CD4-positive, alpha-beta T cell treated with Interleukin-15 for 1 hour (primary cell): ENCODE measurements around the gene ARFIP1.

Source experiments
- DNase-seq: peaks from one replicate; pipeline ENCODE4 v3.0.0-alpha.2; 2020

ARFIP1 gene

GRCh38 chr4:152901205-152901604 lies 121.5 kb downstream of the ARFIP1 start:
- no peak for DNase-seq

DNA sequence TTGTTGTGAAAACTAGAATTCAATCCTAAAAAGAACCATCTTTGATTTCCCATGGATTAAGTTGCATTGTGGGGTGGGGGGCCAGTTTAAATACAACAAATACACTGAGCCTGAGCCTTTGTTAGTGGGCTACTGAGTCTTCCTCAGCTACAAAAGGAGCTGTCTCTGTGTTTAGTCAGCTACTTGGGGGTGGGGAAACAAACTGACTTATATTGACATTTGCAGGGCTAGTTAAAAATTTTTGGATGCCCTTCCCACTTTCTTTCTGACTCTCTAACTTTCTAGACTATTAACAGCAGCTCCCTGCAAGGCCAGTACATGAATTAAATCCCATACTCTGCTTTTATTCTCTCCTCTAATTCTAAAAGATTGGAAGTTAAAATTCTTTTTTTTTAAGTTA lies 123.9 kb downstream of the ARFIP1 start:
- no peak for DNase-seq

DNA sequence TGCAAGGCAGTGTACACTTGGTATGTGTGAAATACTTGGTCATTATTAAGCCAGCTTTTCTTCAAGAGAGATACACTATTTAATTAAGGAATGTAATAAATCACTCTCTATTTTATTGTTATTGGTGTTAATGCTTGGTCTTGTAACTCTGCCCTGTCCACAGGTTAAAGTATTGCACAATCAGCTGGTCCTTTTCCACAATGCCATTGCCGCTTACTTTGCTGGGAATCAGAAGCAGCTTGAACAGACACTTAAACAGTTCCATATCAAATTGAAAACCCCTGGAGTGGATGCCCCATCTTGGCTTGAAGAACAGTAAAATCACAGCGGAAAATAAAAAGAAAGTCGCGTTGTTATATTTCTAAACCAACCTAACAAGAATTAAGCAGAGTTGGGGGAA lies 130.1 kb downstream of the ARFIP1 start:
- no peak for DNase-seq

- DNase-seq = no peak
Measured at GRCh38 chr4:152910521-152910920, 130.8 kb downstream of the ARFIP1 start.

GRCh38 chr4:152917543-152918395 lies 138.0 kb downstream of the ARFIP1 start:
- DNase-seq = no peak

GRCh38 chr4:152919826-152920225 lies 140.1 kb downstream of the ARFIP1 start:
- DNase-seq = no peak

DNA sequence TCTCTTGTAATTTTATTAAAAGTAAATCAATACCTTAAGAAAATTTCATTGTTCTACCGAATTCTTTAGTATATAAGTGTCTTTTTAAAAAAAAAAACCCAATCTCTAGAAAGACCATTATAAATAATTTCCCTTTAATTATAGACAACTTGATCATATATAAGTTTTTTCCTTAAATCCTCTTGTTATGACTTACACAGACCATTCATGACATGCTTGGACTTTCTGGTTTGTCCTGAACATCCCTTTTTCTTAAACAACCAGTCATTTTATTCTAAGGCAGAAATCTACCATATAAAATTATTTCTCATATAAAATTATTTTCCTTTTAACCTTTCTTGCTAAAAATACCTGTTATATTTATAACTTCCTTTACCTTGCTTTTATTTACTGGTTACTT lies 141.0 kb downstream of the ARFIP1 start:
- no peak for DNase-seq

DNA sequence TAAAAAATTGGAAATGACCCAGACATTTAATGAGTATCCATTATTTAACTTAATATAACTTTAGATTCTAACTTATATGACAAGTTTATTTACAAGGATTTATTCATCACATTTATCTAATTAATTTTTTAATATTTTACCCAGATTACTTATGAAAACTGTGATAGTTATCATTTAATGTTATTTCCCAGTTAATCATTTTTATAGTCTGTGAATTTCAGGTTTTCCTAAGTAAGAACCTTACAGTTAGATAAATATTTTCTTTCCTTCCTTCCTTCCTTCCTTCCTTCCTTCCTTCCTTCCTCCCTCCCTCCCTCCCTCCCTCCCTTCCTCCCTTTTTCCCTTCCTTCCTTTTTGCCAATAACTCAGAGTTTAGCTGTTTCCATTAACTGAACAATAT lies 141.5 kb downstream of the ARFIP1 start:
- DNase-seq = no peak

- DNase-seq = no peak
Measured at GRCh38 chr4:152925851-152926250, 146.1 kb downstream of the ARFIP1 start.

DNA sequence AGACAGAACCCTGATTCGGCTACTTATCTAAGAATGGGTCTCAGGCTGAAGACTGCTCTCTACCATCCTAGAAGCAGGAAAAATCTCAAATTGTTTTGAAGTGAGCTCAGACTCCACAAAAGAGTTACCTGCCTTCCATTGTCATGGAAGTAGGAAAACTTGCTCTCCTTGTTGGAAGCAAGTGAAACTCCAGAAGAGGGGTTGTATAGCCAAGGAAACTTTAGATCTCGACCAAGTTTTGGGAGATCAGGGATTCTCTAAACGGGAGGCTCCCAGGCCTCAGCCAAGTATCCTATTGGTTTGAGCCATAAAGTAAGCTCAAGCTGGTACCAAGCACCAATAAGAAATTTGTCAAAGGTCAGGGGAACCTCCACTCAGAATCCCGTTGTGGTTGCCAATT lies 147.2 kb downstream of the ARFIP1 start:
- no peak for DNase-seq

DNA sequence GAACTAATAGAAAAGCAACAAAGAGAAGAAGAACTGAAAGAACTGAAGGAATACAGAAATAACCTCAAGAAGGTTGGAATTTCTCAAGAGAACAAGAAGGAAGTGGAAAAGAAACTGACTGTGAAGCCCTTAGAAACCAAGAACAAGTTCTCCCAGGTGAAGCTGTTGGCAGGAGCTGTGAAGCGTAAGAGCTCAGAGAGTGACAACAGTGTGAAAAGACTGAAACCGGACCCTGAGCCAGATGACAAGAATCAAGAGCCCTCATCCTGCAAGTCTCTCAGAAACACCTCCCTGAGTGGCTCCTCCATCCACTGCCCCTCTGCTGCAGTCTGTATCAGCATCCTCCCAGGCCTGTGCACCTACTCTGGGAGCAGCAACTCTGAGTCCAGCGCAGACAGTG lies 148.0 kb downstream of the ARFIP1 start:
- DNase-seq = no peak

DNA sequence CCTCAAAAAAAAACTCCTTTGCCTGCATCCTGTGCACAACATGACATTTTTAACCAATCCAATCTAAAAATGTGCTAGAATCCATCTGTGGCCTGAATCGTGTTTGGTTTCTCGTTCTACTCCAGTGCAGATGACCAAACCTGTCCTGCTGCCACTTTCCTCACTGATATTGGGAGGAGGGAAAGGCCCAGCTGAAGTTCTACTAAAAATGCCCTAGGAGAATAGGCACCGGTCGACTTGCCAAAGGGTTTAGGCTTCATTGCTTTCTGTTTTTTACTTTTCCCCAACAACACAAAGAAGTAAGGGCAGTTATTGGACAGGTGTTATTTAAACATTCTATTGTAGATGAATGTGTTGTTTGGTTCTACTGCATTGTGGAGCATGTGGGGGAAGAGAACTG lies 148.5 kb downstream of the ARFIP1 start:
- no peak for DNase-seq

DNA sequence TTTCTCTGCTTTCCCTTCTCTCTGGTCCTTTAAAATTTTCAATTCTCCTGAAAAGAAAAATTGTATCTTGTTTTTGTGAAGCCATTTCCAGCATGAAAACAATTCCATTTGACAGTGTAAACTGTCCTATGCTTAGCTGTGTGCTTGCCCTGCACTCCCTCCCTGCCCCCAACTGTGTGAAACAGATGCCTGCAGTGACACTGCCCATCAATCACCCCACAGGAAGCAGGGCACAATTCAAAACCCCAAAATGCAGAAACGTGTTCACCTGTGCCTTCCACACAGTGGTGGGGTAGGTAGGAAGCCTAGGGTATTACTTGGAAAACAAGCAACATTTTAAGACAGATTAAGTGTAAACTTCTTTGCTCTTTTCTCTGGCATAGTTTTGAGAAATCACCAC lies 150.1 kb downstream of the ARFIP1 start:
- DNase-seq = no peak

DNA sequence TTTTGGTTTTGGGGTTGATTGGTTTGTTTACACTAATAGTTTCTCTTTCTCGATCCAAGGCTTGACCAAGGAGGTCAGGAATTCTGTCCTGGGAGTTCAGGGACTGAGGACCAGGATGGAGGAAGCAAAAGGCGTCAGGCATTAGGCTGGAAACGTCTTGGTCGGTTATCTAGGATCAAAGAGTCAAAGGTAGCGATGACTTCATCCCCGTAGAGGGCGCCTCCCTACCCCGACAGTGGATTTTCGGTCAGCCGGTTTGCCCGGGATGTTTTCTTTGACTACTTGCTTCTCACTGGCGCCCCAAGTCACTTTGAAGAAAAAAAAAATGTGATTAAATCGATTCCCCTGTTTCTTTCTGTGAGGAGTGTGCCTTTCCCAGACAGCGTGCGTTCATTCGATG lies 155.4 kb downstream of the ARFIP1 start:
- no peak for DNase-seq

DNA sequence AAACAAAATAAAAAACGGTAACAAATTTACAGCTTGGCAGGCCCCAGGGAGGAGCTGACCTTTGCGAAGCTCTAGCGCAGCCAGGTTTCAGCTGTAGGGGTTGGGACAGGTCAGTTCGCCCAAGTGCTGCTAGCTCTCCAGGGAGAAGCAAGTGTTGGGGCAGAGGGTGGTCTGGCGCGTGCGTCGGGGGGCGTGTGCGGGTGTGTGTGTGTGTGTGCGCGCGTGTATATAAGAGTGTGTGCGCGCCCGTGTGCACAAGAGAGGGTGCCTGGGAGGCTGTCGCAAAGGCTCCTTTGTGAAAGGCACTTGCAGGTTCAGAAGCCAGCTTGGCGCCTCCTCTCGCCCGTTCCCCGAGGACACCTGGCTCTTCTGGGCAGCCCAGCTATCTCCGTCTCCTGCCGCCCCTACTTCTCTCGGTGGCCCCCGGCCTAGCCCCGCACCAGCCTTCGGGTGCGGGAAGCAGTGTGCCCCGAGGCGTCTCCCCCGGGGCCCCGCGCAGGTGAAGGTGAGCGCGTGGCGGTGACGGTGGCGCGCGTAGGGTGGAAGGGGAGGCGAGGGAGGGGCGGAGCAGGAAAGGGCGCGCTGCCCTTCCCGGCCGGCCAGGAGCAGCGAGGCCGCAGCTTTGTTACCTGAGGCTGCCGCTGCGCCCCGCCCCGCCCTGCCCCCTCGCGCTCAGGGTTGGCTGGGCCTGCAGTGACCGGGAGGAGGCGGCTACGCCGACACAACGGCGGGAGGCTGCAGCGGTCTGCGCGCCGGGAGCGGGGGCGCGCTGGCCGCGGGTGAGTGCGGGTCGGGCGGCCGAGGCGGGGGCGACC lies 156.1 kb downstream of the ARFIP1 start, which contains the start of gene FHDC1:
FHDC1 (plus strand) TSS at position 693 of the 815 bp plus-strand sequence. CDS start 6,735 bp downstream, outside the sequence.
- no peak for DNase-seq

DNA sequence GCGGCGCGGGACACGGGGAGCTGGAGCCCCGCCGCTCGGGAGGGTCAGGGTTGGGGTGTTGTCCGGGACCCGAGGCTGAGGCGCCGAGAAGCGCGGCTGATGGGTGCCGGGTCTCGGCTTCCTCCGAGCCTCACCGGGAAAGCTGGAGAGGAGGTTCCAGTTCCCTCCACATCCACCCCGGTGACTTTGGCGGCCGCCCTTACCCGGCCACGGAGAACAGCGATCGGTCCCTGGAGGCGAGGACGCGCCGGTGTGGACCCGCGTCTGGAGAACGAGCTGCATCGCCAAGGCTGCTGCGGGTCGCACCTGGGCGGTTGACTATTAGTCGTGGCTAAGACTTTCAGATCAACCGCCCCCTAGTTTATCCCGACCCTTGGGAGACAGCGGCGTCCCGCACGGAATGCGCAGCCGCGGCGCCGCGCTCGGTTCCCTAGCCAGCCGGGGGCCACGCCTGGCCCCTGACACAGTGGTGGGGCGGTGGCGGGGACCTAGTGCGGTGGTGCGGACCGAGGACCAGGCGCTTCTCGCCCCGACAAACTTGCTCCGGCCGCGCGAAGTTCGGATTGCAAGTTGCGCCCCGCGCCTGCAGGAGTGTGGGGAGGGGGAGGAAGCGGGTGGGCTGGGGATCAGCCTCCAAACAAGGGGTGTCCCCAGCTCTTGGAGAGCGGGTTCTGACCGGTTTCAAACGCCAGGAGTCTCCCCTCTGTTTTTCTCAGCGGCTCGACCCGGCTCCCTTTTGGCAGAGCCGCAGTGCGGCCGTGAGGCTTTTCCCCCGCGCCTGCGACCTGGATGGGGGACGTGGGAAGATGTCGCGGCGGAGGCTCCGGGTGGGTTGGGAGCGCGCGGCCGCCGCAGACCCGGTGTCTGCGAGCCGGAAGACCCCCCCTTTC lies 156.9 kb downstream of the ARFIP1 start:
- DNase-seq = no peak

- DNase-seq = no peak
Measured at GRCh38 chr4:152937336-152938236, 157.8 kb downstream of the ARFIP1 start.

DNA sequence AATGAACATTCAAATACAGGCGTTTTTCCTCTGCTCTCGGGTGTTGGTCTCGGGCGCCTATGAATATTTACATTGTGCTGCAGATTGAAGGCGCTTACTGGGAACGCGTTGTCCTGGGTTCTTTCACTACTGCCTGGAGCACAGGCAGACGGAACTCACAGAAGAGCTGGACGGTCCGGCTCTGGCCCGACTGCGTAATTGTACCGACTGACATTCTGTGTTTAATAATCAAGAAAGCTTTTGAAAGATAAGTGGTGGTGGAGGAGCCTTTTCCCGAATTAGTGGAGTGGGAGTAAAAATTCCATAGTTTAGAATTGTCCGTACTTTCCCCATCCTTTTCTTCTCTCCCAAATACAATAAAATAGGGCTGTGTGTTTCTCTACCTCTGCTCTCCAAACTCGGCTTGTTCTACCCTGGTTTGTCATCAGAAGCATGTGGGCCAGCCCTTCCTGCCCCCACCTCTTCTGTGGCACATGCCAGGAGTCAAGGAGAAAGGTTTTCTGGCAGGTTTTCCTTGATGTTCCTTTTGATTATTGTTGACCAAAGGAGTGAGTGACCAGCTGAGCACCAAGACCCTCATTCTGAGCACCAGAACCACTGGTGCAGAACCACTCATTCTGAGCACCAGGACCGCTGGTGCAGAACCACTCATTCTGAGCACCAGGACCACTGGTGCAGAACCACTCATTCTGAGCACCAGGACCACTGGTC lies 158.6 kb downstream of the ARFIP1 start:
- DNase-seq = no peak

GRCh38 chr4:152939621-152940020 lies 159.9 kb downstream of the ARFIP1 start:
- no peak for DNase-seq

GRCh38 chr4:152940461-152940860 lies 160.7 kb downstream of the ARFIP1 start:
- DNase-seq = no peak

GRCh38 chr4:152941411-152941810 lies 161.7 kb downstream of the ARFIP1 start:
- DNase-seq = no peak
